SK-N-SH treated with all-trans-retinoic acid at 6 μM for 48 hours (cell line): ENCODE measurements around the gene PROZ.
"Not testable (repeated sequence)": the region's sequence is repeated elsewhere in the genome, so short reads cannot be mapped to it uniquely, and the experiment has no call there.

Source experiments
- ATAC-seq: fragments of 200-7000 bp; cut with Tn5 transposase; 3 replicates; pipeline ENCODE4 v1.9.1; 2020; ENCODE audit warnings: mild to moderate bottlenecking, moderate library complexity
- ARNTL ChIP-seq: fragments of 450-650 bp; formaldehyde crosslinking; IDR thresholded peaks from 2 replicates; pipeline ENCODE4 v1.5.0; 2020; ENCODE audit warnings: low read depth, mild to moderate bottlenecking, moderate library complexity, borderline replicate concordance
- BACH2 ChIP-seq: fragments of 250-450 bp; sonication (Bioruptor Pico); IDR thresholded peaks from 2 replicates; pipeline ENCODE4 v1.9.0; 2021; ENCODE audit warnings: mild to moderate bottlenecking, borderline replicate concordance
- CSDC2 ChIP-seq: fragments of 250-450 bp; sonication (Bioruptor Pico); IDR thresholded peaks from 2 replicates; pipeline ENCODE4 v1.5.0; 2020; ENCODE audit warnings: mild to moderate bottlenecking, moderate library complexity
- ESRRG ChIP-seq: fragments of 250-450 bp; sonication (Bioruptor Pico); IDR thresholded peaks from 2 replicates; pipeline ENCODE4 v1.6.1; 2021; ENCODE audit warnings: mild to moderate bottlenecking
- GLIS3 ChIP-seq: fragments of 250-450 bp; sonication (Bioruptor Pico); IDR thresholded peaks from 2 replicates; pipeline ENCODE4 v1.5.0; 2020; ENCODE audit warnings: mild to moderate bottlenecking, moderate library complexity
- ISL1 ChIP-seq: fragments of 250-450 bp; sonication (Bioruptor Pico); IDR thresholded peaks from 2 replicates; pipeline ENCODE4 v2.1.2; 2022; ENCODE audit warnings: mild to moderate bottlenecking, moderate library complexity
- OSR1 ChIP-seq: fragments of 250-450 bp; sonication (Bioruptor Pico); IDR thresholded peaks from 2 replicates; pipeline ENCODE4 v1.8.0; 2022; ENCODE audit warnings: moderate library complexity, mild to moderate bottlenecking, inconsistent platforms
- PPARA ChIP-seq: fragments of 250-450 bp; sonication (Bioruptor Pico); IDR thresholded peaks from 2 replicates; pipeline ENCODE4 v1.5.0; 2020; ENCODE audit warnings: mild to moderate bottlenecking, borderline replicate concordance
- RARB ChIP-seq: fragments of 250-450 bp; sonication (Bioruptor Pico); IDR thresholded peaks from 2 replicates; pipeline ENCODE4 v1.8.0; 2021; ENCODE audit warnings: mild to moderate bottlenecking, moderate library complexity
- SNAI2 ChIP-seq: fragments of 250-450 bp; sonication (Bioruptor Pico); IDR thresholded peaks from 2 replicates; pipeline ENCODE4 v1.5.0; 2020; ENCODE audit warnings: mild to moderate bottlenecking, moderate library complexity
- TOX ChIP-seq: fragments of 250-450 bp; sonication (Bioruptor Pico); IDR thresholded peaks from 2 replicates; pipeline ENCODE4 v1.8.0; 2021; ENCODE audit warnings: mild to moderate bottlenecking, moderate library complexity, borderline replicate concordance
- ZC3H10 ChIP-seq: fragments of 250-450 bp; sonication (Bioruptor Pico); IDR thresholded peaks from 2 replicates; pipeline ENCODE4 v1.5.1; 2021; ENCODE audit warnings: mild to moderate bottlenecking, moderate library complexity
- ZFP3 ChIP-seq: fragments of 250-450 bp; sonication (Bioruptor Pico); IDR thresholded peaks from 2 replicates; pipeline ENCODE4 v1.5.0; 2020; ENCODE audit warnings: mild to moderate bottlenecking, moderate library complexity
- ZFP30 ChIP-seq: fragments of 450-650 bp; formaldehyde crosslinking; IDR thresholded peaks from 2 replicates; pipeline ENCODE4 v1.5.0; 2022; ENCODE audit warnings: mild to moderate bottlenecking, moderate library complexity
- ZNF565 ChIP-seq: fragments of 450-650 bp; formaldehyde crosslinking; conservative IDR thresholded peaks from 2 replicates; pipeline ENCODE4 v1.5.0; 2020; ENCODE audit warnings: low read depth, mild to moderate bottlenecking, moderate library complexity
- ZNF70 ChIP-seq: fragments of 450-650 bp; formaldehyde crosslinking; IDR thresholded peaks from 2 replicates; pipeline ENCODE4 v1.5.0; 2020; ENCODE audit warnings: mild to moderate bottlenecking, moderate library complexity
- ZNF8 ChIP-seq: fragments of 450-650 bp; formaldehyde crosslinking; IDR thresholded peaks from 2 replicates; pipeline ENCODE4 v1.5.0; 2020; ENCODE audit warnings: mild to moderate bottlenecking, moderate library complexity
- TF ChIP-seq, protein P1 (sequence below): fragments of 250-450 bp; sonication (Bioruptor Pico); IDR thresholded peaks from 2 replicates; pipeline ENCODE4 v1.5.1; 2021; ENCODE audit warnings: mild to moderate bottlenecking, moderate library complexity
- TF ChIP-seq, protein P2 (sequence below): fragments of 250-450 bp; sonication (Bioruptor Pico); IDR thresholded peaks from 2 replicates; pipeline ENCODE4 v1.5.0; 2020; ENCODE audit warnings: mild to moderate bottlenecking, moderate library complexity
- TF ChIP-seq, protein P3 (sequence below): fragments of 250-450 bp; sonication (Bioruptor Pico); IDR thresholded peaks from 2 replicates; pipeline ENCODE4 v1.8.0; 2020; ENCODE audit warnings: mild to moderate bottlenecking, moderate library complexity, borderline replicate concordance
- TF ChIP-seq, protein P4 (sequence below): fragments of 250-450 bp; sonication (Bioruptor Pico); IDR thresholded peaks from 2 replicates; pipeline ENCODE4 v1.5.1; 2020; ENCODE audit warnings: low read depth, mild to moderate bottlenecking, moderate library complexity

Gene PROZ

DNA sequence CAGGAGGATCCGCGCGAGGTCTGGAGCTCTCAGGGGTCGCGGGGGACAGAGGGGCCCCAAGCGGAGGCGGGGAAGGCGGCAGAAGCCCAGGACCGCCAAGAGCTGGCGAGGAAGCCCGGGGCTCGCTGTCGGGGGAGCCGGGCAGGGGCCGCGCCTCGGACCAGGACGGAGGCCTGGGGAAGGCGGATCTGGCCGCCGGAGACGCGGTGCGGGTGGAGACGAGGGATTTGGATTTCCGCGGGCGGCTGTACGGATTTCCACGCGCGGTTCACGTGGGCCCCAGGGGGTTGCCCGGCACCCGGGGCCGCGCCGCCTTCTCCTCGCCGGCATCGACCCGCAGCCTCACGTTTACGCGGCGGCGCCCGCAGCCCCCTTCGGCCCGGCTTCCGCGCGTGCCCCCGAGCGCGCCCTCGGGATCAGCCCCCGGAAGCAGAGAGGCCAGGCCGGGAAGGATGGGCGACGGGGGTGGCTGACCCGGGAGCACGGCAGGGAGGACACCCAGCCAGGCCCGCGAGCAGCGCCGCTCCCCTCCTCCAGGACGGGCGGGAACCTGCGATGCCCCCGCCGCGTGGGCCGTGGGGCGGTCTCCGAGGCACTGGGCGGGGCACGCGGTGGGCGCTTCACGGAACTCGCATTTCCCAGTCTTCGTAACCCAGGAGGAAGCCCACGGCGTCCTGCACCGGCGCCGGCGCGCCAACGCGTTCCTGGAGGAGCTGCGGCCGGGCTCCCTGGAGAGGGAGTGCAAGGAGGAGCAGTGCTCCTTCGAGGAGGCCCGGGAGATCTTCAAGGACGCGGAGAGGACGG, 48.2 kb upstream of the PROZ start:
- peak; percentile 46 for ATAC-seq

DNA sequence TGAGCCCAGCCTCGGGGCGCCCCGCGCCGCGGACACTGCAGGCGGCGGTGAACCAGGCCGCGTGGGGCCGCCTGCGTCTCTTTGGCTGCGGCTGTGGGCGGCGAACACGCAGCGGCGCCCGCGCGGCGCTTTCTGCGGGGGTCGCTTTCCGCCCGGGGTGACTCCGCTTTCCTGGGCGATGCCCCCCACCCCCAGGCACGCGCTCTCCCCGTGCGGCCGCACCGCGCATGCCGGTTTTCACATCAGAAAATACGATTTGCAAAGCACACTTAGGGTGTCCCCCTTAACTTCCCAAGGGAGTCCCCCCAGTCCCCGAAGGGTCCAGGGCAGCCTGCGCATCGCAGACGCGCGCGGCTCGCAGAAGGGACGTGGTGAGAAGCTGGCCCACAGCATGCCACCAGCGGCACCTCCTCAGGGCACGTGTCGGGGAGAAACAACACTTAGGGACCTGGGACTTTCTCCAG, 47.6 kb upstream of the PROZ start:
- TF ChIP-seq, protein P1, sequence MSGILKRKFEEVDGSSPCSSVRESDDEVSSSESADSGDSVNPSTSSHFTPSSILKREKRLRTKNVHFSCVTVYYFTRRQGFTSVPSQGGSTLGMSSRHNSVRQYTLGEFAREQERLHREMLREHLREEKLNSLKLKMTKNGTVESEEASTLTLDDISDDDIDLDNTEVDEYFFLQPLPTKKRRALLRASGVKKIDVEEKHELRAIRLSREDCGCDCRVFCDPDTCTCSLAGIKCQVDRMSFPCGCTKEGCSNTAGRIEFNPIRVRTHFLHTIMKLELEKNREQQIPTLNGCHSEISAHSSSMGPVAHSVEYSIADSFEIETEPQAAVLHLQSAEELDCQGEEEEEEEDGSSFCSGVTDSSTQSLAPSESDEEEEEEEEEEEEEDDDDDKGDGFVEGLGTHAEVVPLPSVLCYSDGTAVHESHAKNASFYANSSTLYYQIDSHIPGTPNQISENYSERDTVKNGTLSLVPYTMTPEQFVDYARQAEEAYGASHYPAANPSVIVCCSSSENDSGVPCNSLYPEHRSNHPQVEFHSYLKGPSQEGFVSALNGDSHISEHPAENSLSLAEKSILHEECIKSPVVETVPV (CRISPR knock-in tag) = no peak
- TF ChIP-seq ARNTL (CRISPR knock-in tag) (no peak), ZNF70 (CRISPR knock-in tag) (no peak), RARB (CRISPR knock-in tag) (no peak), ISL1 (CRISPR knock-in tag) (no peak), GLIS3 (CRISPR knock-in tag) (no peak), BACH2 (CRISPR knock-in tag) (no peak), TOX (no peak), ZNF565 (CRISPR knock-in tag) (no peak), PPARA (CRISPR knock-in tag) (no peak), ZC3H10 (CRISPR knock-in tag) (no peak), ZFP3 (CRISPR knock-in tag) (no peak), ESRRG (CRISPR knock-in tag) (no peak), OSR1 (CRISPR knock-in tag) (no peak), CSDC2 (CRISPR knock-in tag) (no peak), ZNF8 (no peak)
- TF ChIP-seq, protein P2, sequence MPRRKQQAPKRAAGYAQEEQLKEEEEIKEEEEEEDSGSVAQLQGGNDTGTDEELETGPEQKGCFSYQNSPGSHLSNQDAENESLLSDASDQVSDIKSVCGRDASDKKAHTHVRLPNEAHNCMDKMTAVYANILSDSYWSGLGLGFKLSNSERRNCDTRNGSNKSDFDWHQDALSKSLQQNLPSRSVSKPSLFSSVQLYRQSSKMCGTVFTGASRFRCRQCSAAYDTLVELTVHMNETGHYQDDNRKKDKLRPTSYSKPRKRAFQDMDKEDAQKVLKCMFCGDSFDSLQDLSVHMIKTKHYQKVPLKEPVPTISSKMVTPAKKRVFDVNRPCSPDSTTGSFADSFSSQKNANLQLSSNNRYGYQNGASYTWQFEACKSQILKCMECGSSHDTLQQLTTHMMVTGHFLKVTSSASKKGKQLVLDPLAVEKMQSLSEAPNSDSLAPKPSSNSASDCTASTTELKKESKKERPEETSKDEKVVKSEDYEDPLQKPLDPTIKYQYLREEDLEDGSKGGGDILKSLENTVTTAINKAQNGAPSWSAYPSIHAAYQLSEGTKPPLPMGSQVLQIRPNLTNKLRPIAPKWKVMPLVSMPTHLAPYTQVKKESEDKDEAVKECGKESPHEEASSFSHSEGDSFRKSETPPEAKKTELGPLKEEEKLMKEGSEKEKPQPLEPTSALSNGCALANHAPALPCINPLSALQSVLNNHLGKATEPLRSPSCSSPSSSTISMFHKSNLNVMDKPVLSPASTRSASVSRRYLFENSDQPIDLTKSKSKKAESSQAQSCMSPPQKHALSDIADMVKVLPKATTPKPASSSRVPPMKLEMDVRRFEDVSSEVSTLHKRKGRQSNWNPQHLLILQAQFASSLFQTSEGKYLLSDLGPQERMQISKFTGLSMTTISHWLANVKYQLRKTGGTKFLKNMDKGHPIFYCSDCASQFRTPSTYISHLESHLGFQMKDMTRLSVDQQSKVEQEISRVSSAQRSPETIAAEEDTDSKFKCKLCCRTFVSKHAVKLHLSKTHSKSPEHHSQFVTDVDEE (CRISPR knock-in tag) = no peak
- TF ChIP-seq, protein P3, sequence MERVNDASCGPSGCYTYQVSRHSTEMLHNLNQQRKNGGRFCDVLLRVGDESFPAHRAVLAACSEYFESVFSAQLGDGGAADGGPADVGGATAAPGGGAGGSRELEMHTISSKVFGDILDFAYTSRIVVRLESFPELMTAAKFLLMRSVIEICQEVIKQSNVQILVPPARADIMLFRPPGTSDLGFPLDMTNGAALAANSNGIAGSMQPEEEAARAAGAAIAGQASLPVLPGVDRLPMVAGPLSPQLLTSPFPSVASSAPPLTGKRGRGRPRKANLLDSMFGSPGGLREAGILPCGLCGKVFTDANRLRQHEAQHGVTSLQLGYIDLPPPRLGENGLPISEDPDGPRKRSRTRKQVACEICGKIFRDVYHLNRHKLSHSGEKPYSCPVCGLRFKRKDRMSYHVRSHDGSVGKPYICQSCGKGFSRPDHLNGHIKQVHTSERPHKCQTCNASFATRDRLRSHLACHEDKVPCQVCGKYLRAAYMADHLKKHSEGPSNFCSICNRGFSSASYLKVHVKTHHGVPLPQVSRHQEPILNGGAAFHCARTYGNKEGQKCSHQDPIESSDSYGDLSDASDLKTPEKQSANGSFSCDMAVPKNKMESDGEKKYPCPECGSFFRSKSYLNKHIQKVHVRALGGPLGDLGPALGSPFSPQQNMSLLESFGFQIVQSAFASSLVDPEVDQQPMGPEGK (CRISPR knock-in tag) = no peak
- no peak for ATAC-seq

More for the DNA sequence above, 48.2 kb upstream of the PROZ start:
- no peak for TF ChIP-seq OSR1 (CRISPR knock-in tag)
- TF ChIP-seq ZNF8 = no peak
- no peak for TF ChIP-seq ZFP30 (CRISPR knock-in tag)
- TF ChIP-seq SNAI2 = no peak
- TF ChIP-seq PPARA (CRISPR knock-in tag) = no peak
- no peak for TF ChIP-seq BACH2 (CRISPR knock-in tag)
- TF ChIP-seq ZFP3 (CRISPR knock-in tag) = no peak
- TF ChIP-seq, protein P4, sequence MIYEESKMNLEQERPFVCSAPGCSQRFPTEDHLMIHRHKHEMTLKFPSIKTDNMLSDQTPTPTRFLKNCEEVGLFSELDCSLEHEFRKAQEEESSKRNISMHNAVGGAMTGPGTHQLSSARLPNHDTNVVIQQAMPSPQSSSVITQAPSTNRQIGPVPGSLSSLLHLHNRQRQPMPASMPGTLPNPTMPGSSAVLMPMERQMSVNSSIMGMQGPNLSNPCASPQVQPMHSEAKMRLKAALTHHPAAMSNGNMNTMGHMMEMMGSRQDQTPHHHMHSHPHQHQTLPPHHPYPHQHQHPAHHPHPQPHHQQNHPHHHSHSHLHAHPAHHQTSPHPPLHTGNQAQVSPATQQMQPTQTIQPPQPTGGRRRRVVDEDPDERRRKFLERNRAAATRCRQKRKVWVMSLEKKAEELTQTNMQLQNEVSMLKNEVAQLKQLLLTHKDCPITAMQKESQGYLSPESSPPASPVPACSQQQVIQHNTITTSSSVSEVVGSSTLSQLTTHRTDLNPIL (CRISPR knock-in tag) = no peak

DNA sequence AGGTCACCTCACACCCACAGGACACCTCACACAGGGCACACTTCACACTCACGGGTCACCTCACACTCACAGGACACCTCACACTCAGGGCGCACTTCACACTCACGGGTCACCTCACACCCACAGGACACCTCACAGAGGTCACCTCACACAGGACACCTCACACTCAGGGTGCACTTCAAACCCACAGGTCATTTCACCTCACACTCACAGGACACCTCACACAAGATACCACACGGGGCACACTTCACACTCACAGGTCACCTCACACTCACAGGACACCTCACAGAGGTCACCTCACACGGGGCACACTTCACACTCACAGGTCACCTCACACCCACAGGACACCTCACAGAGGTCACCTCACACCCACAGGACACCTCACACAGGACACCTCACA, 46.6 kb upstream of the PROZ start:
- not testable (repeated sequence) for ATAC-seq

DNA sequence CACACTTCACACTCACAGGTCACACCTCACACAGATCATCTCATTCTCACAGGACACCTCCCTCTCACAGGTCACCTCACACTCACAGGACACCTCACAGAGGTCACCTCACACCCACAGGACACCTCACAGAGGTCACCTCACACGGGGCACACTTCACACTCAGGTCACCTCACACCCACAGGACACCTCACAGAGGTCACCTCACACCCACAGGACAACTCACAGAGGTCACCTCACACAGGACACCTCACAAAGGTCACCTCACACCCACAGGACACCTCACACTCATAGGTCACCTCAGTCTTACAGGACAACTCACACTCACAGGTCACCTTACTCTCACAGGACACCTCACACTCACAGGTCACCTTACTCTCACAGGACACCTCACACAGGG, 46.0 kb upstream of the PROZ start:
- ATAC-seq = not testable (repeated sequence)
